Subcutaneous adipose tissue (tissue), 4 donors: ENCODE data around the gene FBXL17. TPM values are rescaled to one million over a fixed set of nuclear protein-coding genes. Genes with fewer than 3 reads are reported as not detected.

Experiments
- total RNA-seq, 4 donors: library from RNA; depleted of rRNA; stranded (reverse); fragments of >200 nt; gene quantifications; one replicate each; pipeline ENCODE4 v1.1.0, GENCODE V29; 2016
- TF ChIP-seq, protein P1 (sequence below): fragments of 450-650 bp; IDR thresholded peaks from one replicate; pipeline ENCODE4 v1.5.1; 2016; ENCODE audit warnings: low read depth, mild to moderate bottlenecking, control low read depth, antibody characterized with exemption, moderate library complexity

FBXL17 gene
- total RNA-seq, 4 donors from 2014 or later, result 19.4 to 22.2 (median 21.3) TPM

DNA sequence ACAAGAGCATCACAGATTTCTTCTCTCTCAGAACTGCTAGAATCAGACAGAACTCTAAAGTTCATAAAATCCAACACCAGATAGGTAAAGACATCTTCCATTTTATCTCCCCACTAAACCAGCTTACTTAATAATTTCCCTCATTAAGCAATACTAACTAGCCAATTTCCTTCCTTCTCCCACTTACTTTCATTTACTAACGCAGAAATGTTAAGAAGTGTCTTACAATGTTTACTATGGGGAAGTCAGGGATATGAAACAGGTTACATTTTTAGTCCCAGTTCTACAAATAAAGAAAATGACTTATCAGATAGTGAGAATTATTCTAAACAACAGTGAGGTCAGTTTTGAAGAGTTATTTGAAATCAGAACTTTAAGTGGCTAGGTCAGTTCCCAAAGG is 236.5 kb downstream of the FBXL17 start:
- TF ChIP-seq, protein P1, sequence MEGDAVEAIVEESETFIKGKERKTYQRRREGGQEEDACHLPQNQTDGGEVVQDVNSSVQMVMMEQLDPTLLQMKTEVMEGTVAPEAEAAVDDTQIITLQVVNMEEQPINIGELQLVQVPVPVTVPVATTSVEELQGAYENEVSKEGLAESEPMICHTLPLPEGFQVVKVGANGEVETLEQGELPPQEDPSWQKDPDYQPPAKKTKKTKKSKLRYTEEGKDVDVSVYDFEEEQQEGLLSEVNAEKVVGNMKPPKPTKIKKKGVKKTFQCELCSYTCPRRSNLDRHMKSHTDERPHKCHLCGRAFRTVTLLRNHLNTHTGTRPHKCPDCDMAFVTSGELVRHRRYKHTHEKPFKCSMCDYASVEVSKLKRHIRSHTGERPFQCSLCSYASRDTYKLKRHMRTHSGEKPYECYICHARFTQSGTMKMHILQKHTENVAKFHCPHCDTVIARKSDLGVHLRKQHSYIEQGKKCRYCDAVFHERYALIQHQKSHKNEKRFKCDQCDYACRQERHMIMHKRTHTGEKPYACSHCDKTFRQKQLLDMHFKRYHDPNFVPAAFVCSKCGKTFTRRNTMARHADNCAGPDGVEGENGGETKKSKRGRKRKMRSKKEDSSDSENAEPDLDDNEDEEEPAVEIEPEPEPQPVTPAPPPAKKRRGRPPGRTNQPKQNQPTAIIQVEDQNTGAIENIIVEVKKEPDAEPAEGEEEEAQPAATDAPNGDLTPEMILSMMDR, result no peak

DNA sequence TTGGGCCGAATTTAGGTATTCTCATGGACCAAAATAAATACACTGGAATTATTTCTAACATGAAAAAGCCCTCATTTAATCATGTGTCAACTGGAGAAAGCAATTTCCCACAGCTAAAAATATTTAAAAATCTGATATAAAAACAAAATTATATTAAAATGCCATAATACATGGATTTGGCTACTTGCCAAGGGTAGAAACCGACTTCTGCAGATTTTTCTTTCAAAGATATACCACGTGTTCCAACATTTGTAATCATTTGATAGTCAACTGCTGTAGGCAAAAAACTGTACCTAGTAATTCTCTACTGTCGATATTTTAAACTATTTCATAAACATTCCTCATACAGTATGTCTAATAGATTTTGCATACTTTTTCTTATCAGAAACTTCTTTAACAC is 237.6 kb downstream of the FBXL17 start:
- TF ChIP-seq, protein P1, result no peak

DNA sequence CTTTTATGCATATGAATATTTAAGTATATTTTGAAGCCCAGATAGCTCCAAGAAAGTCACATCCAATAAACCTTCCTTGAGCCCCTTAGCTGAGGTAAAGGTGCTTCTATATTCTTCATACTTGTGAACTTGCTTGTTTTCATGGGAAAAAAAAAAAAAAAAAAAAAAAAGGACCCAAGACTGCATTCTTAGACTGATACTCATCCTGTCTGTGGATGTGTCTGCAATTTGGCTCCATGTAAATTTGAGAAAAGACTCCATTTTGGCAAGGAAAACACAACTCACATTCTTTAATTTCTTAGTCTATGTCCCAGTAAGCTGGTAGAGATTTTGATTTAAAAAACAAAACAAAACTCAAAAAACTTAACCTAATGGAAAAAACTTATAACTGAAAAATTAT is 238.3 kb downstream of the FBXL17 start:
- TF ChIP-seq, protein P1, result no peak

DNA sequence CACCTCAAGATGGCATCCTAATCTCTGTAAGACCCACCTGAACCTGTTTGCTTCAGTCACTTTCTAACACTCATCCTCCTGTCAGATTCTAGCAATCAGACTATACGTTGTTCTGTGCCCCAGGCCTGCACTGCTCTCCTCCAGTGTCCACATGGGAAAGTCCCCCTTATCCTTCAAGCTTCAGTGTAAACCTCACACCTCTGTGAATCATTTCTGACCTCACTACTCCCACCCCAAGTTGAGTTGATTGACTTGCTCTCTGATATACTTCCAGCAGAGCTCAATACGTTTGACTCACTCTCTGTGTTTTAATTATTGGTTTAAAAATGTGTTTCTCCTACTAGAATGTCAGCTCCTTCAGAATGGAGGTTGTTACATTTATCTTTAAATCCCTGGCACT is 240.2 kb downstream of the FBXL17 start:
- TF ChIP-seq, protein P1, result no peak

DNA sequence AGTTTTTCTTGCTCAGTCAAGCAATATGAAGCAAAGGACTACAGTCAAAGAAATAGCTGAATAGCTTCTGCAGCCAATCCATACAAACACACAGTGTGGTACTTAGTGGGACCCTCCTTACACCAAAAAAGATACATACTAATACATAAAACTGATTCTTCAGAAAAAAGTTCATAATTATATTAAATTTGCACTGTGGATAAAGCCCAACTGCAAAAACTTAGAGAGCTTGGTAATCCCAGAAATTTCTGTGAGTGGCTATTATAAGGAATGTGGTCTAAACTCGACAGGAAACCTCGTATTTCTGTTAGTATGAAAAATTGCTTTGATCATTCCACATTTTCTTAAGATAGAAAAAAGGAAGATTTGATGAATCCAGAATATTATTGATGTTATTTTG is 245.4 kb downstream of the FBXL17 start:
- TF ChIP-seq, protein P1, result no peak

DNA sequence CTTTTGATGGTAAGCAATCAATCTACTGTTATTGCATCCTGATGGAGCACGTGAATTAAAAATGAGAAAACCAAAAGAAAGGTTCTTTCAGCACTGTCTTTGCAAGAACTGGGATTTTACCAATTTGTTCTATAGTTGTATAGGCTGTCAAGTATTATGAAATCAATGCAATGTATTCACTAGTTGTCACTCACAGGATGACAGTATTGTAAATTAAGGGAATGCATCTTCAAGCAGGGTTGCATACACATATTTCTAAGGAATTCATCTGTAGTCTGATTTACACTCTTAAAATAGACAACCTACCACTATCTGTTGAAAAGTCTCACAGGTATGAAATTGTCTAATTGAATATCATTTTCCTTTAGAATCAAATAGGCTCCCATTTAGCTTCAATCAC is 252.8 kb downstream of the FBXL17 start:
- TF ChIP-seq, protein P1, result no peak

DNA sequence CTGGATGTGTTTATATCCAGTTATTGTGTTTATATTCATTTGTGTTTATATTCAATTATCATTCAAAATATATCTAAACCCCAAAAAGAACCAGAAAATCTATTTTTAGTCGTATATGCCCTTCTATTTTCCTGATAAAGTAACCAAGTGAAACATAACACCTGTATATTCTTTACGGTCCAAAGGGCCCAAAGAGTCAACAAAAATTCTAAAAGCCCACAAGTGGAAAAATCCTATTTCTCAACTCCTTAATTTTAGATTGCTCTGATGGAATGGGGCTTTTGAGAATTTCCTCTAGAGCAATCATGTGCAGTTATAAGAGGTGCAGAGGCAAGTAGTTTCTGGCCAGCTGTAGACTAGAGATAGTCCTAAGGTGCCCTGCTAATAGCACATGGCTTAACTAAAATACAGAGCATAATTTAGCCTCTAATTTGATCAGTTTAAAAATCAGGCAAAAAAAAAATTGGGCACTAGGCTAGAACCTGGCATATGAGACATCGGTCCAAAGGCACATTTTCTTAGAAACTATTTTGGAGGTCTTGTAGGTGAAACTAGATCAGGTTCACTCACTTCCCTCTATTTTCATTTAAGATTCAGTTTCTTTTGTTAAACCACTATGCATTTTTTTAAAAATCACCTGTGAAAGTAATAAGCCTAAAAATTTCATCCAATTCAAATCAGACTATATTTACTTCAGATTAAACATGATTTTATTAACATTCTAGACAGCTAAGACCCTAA is 256.0 kb downstream of the FBXL17 start:
- TF ChIP-seq, protein P1, result no peak
